Glomerular endothelial cell (primary cell): ENCODE results near the gene ZNF324. TPM values are rescaled to one million over a fixed set of nuclear protein-coding genes. Genes with fewer than 3 reads are reported as not detected.

Experiments used
- DNase-seq: peaks from one replicate; pipeline ENCODE4 v3.0.0-alpha.2; 2011; ENCODE audit warnings: low read depth, low spot score; ENCODE audit errors: extremely low read depth
- total RNA-seq: library from RNA; depleted of rRNA; stranded (reverse); fragments of >200 nt; gene quantifications from 2 replicates; pipeline ENCODE4 v1.2.3, GENCODE V29; 2015

The ZNF324 gene
- total RNA-seq, 1 donor from 2014 or later: 19.5 TPM

DNA sequence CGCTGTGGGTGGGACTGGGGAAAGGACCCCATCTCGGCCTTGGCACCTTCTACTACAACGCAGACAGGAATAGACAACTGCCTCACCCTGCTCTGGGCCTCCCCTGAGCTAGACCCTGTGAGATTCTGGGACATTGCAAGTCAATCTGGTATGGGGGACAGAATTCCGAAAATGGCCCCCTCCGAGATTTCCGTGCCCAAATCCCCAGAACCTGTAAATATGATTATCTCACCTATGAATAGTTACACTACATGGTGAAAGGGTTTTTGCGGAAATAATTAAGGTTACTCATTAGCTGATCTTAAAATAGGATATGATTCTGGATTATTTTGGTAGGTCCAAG is 53.3 kb downstream of the ZNF324 start:
- no peak for DNase-seq

DNA sequence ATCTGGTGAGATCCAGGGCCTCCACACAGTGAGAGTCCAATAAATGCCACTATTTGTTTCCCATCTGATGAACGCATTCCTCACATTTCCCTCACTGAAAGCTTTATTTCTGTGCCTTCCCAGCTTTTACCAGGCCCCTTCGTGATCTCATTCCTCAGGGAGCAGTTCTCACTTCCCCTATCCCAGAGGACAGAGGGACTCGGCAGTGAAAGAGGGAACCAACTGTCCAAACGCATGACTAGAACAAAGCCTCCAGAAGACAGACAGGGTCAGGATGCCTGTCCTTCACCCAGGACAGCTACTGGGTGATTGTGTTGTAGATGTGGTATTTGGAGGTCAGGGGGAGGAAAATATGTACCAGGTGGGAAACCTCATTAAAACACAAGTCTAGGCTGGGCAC is 54.8 kb downstream of the ZNF324 start:
- DNase-seq: no peak

DNA sequence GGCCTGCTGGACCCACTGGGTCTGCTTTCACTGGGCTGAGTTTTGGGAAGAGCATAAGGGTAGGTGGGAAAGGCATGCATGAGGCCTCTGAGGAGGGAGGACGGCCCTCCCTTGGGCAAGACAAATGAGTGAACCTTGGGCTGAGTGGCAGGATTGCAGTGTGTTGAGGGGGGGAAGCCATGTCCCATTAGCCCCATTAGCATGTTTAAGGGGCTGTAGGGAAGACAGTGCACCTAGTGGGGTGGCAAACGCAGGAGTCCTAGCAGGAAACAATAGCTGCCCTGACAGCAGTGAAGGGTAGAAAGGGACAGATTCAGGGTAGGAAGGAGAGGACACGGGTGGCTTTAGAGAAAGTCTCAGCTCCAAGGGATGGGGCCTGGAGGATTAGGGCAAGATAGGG is 55.8 kb downstream of the ZNF324 start:
- no peak for DNase-seq

Other genes with a start within 250 kb of the ZNF324 start
- gene ZNF544, start 238.2 kb upstream of the ZNF324 start, total RNA-seq: 32.5 and 46.6 TPM in 2 replicates
- gene ZNF8, start 188.1 kb upstream of the ZNF324 start, total RNA-seq: 7.3 and 8.6 TPM in 2 replicates
- 15.6 and 34.3 TPM in 2 replicates for gene ERVK3-1, start 161.7 kb upstream of the ZNF324 start, total RNA-seq
- gene ZSCAN22, start 140.1 kb upstream of the ZNF324 start, total RNA-seq: 1.8 and 3.5 TPM in 2 replicates
- 11.8 and 40.5 TPM in 2 replicates for gene A1BG, start 113.6 kb upstream of the ZNF324 start, total RNA-seq
- gene ZNF497, start 104.3 kb upstream of the ZNF324 start, total RNA-seq: 0.58 and 1.2 TPM in 2 replicates
- 1.9 and 5.3 TPM in 2 replicates for gene ZNF837, start 86.0 kb upstream of the ZNF324 start, total RNA-seq
- gene RPS5, start 79.8 kb upstream of the ZNF324 start, total RNA-seq: 1,315 and 2,062 TPM in 2 replicates
- 0.68 TPM in 1 of 2 replicates, not detected in the other for gene RNF225, start 71.4 kb upstream of the ZNF324 start, total RNA-seq
- gene ZNF584, start 58.4 kb upstream of the ZNF324 start, total RNA-seq: 5.7 and 8.4 TPM in 2 replicates
- 3.3 and 4.4 TPM in 2 replicates for gene ZNF132, start 26.9 kb upstream of the ZNF324 start, total RNA-seq
- 5.3 and 6.3 TPM in 2 replicates for gene ZNF324B, start 15.5 kb upstream of the ZNF324 start, total RNA-seq
- gene ZNF446, start 9.3 kb downstream of the ZNF324 start, total RNA-seq: 10.9 and 11.5 TPM in 2 replicates
- gene SLC27A5, start 44.9 kb downstream of the ZNF324 start, total RNA-seq: 6.4 and 8.7 TPM in 2 replicates
- 15.4 and 16.7 TPM in 2 replicates for gene ZBTB45, start 52.7 kb downstream of the ZNF324 start, total RNA-seq
- gene TRIM28, start 77.0 kb downstream of the ZNF324 start, total RNA-seq: 252 and 298 TPM in 2 replicates
- gene CHMP2A, start 88.0 kb downstream of the ZNF324 start, total RNA-seq: 104 and 137 TPM in 2 replicates
- gene UBE2M, start 91.5 kb downstream of the ZNF324 start, total RNA-seq: 34.7 and 60.8 TPM in 2 replicates
- gene MZF1, start 106.3 kb downstream of the ZNF324 start, total RNA-seq: 18.6 and 23.1 TPM in 2 replicates